Colonic mucosa (tissue), 4 donors: ENCODE data around the gene PDCD1LG2. TPM values are rescaled to one million over a fixed set of nuclear protein-coding genes. Genes with fewer than 3 reads are reported as not detected.

Source experiments
- DNase-seq: peaks from one replicate; pipeline ENCODE4 v3.0.0-alpha.2; 2020
- H3K27ac ChIP-seq: fragments of 200-600 bp; one replicate; pipeline ENCODE4 v1.8.0; 2021
- H3K27me3 ChIP-seq: fragments of 200-600 bp; one replicate; pipeline ENCODE4 v1.8.0; 2021
- H3K36me3 ChIP-seq: fragments of 200-600 bp; one replicate; pipeline ENCODE4 v1.8.0; 2021
- H3K4me1 ChIP-seq: fragments of 200-600 bp; one replicate; pipeline ENCODE4 v1.8.0; 2021; ENCODE audit warnings: mild to moderate bottlenecking
- H3K4me3 ChIP-seq: fragments of 200-600 bp; one replicate; pipeline ENCODE4 v1.8.0; 2021
- H3K9ac ChIP-seq, 2 donors: one replicate each; pipeline ENCODE4 v1.7.0; 2013; ENCODE audit warnings: control low read depth in 2 of 2, low read depth in 2 of 2, low read length in 2 of 2
- H3K9me3 ChIP-seq: fragments of 200-600 bp; one replicate; pipeline ENCODE4 v1.8.0; 2021
- CTCF ChIP-seq: fragments of 200-600 bp; IDR thresholded peaks from one replicate; pipeline ENCODE4 v1.8.0; 2022; ENCODE audit warnings: antibody characterized with exemption, mild to moderate bottlenecking
- intact Hi-C: fragments of 100-400 bp; cut with DNase I; formaldehyde crosslinking; loops from one replicate; pipeline ENCODE4 v1.14.1; 2022
- total RNA-seq, 2 donors: library from RNA; stranded (reverse); fragmentation: NEBNext Ultra II Directional in 1 of 2; extraction: Animal tissue kit (Norgen Biotek cat#: 25700) in 1 of 2; gene quantifications; one replicate each; pipeline ENCODE4 v1.2.1, GENCODE V29; 2021
- donor health status: healthy.
- donor health status: DM: no; HTN: no; CAD: no.
- donor health status: DM: no; HTN: no; CAD: no.

Gene PDCD1LG2
- total RNA-seq, 2 donors from 2014 or later: 0.15 to 1.0 TPM

GRCh38 chr9:5514617-5515260, 4.4 kb downstream of the PDCD1LG2 start:
- Histone ChIP-seq H3K4me1 (no peaks in the 10 kb centered on the region), H3K27me3 (no peaks in the 10 kb centered on the region), H3K9me3 (no peaks in the 10 kb centered on the region), H3K4me3 (no peak overlapping the region), H3K36me3 (no peaks in the 10 kb centered on the region), H3K27ac (no peak overlapping the region), H3K9ac (no peak overlapping the region)
- intact Hi-C loops: no loop called here
- TF ChIP-seq CTCF: no peak
- no peak for DNase-seq

GRCh38 chr9:5515261-5515650, 4.9 kb downstream of the PDCD1LG2 start:
- no peak for DNase-seq
- Histone ChIP-seq H3K27ac (no peak overlapping the region), H3K36me3 (no peaks in the 10 kb centered on the region), H3K9me3 (no peaks in the 10 kb centered on the region), H3K4me1 (no peaks in the 10 kb centered on the region), H3K9ac (no peak overlapping the region), H3K27me3 (no peaks in the 10 kb centered on the region), H3K4me3 (no peak overlapping the region)
- intact Hi-C loops: no loop called here
- TF ChIP-seq CTCF: no peak

GRCh38 chr9:5516453-5517220, 6.3 kb downstream of the PDCD1LG2 start:
- H3K27ac ChIP-seq: no peak overlapping the region
- no peaks in the 10 kb centered on the region for H3K27me3 ChIP-seq
- H3K4me3 ChIP-seq: no peak overlapping the region
- intact Hi-C loops: no loop called here
- DNase-seq: no peak
- no peaks in the 10 kb centered on the region for H3K9me3 ChIP-seq
- H3K36me3 ChIP-seq: no peaks in the 10 kb centered on the region
- no peak overlapping the region for H3K9ac ChIP-seq
- TF ChIP-seq CTCF: no peak
- H3K4me1 ChIP-seq: no peaks in the 10 kb centered on the region

GRCh38 chr9:5518171-5518936, 8.0 kb downstream of the PDCD1LG2 start:
- H3K9ac ChIP-seq: no peak overlapping the region
- intact Hi-C loops: no loop called here
- DNase-seq: no peak
- no peak overlapping the region for H3K4me3 ChIP-seq
- H3K27ac ChIP-seq: no peak overlapping the region
- no peak for TF ChIP-seq CTCF
- no peaks in the 10 kb centered on the region for H3K9me3 ChIP-seq
- H3K36me3 ChIP-seq: no peaks in the 10 kb centered on the region
- no peaks in the 10 kb centered on the region for H3K27me3 ChIP-seq
- H3K4me1 ChIP-seq: no peaks in the 10 kb centered on the region

GRCh38 chr9:5518937-5519319, 8.6 kb downstream of the PDCD1LG2 start:
- no peak overlapping the region for H3K27ac ChIP-seq
- no peak for TF ChIP-seq CTCF
- no peak for DNase-seq
- no peak overlapping the region for H3K4me3 ChIP-seq
- no peak overlapping the region for H3K9ac ChIP-seq
- intact Hi-C loops: no loop called here
- no peaks in the 10 kb centered on the region for H3K27me3 ChIP-seq
- no peaks in the 10 kb centered on the region for H3K36me3 ChIP-seq
- H3K9me3 ChIP-seq: no peaks in the 10 kb centered on the region
- H3K4me1 ChIP-seq: no peaks in the 10 kb centered on the region
